Smooth muscle cell (in vitro differentiated cells): ENCODE measurements around the gene TEX26. TPM values are rescaled to one million over a fixed set of nuclear protein-coding genes. Genes with fewer than 3 reads are reported as not detected.
A peak's percentile ranks its signal among the peaks of the same experiment; 100 is the strongest.

Experiments
- DNase-seq: peaks from one replicate; lab custom pipeline; 2025; ENCODE audit not compliant: unreplicated experiment; lab: John Stamatoyannopoulos, UW
- H2AFZ ChIP-seq: fragments of 200-600 bp; sonication (generic); 2 replicates; pipeline ENCODE4 v1.6.0; 2016; ENCODE audit warnings: antibody characterized with exemption, low read depth, mild to moderate bottlenecking
- H3F3A ChIP-seq: fragments of 200-600 bp; sonication (generic); 2 replicates; pipeline ENCODE4 v1.6.0; 2017; ENCODE audit warnings: antibody characterized with exemption, low read depth
- H3K27ac ChIP-seq: fragments of 200-600 bp; sonication (generic); 2 replicates; pipeline ENCODE4 v1.5.1; 2016; ENCODE audit warnings: low read depth, mild to moderate bottlenecking
- H3K27me3 ChIP-seq: fragments of 200-600 bp; sonication (generic); 2 replicates; pipeline ENCODE4 v1.6.1; 2016; ENCODE audit warnings: low read depth, mild to moderate bottlenecking
- H3K36me3 ChIP-seq: fragments of 200-600 bp; sonication (generic); 2 replicates; pipeline ENCODE4 v1.5.1; 2016; ENCODE audit warnings: low read depth
- H3K4me1 ChIP-seq: fragments of 200-600 bp; sonication (generic); 2 replicates; pipeline ENCODE4 v1.5.1; 2016; ENCODE audit warnings: low read depth
- H3K4me2 ChIP-seq: fragments of 200-600 bp; sonication (generic); 2 replicates; pipeline ENCODE4 v1.6.0; 2016; ENCODE audit warnings: mild to moderate bottlenecking
- H3K4me3 ChIP-seq: fragments of 200-600 bp; sonication (generic); 2 replicates; pipeline ENCODE4 v1.5.1; 2016; ENCODE audit warnings: mild to moderate bottlenecking
- H3K79me2 ChIP-seq: fragments of 200-600 bp; sonication (generic); 2 replicates; pipeline ENCODE4 v1.6.0; 2016; ENCODE audit warnings: low read depth, mild to moderate bottlenecking
- H3K9ac ChIP-seq: fragments of 200-600 bp; sonication (generic); 2 replicates; pipeline ENCODE4 v1.6.0; 2016; ENCODE audit warnings: low read depth
- H3K9me3 ChIP-seq: fragments of 200-600 bp; sonication (generic); replicated peaks from 2 replicates; pipeline ENCODE4 v1.5.1; 2016; ENCODE audit warnings: low read depth
- H4K20me1 ChIP-seq: fragments of 200-600 bp; sonication (generic); 2 replicates; pipeline ENCODE4 v1.6.0; 2016; ENCODE audit warnings: low read depth
- WGBS: methylation state at CpG from one replicate; pipeline ENCODE4 v1.1.7; 2016; ENCODE audit warnings: low lambda C conversion rate; 5-methylcytosine and 5-hydroxymethylcytosine counted together
- polyA plus RNA-seq: library from polyadenylated mRNA; unstranded; fragments of >200 nt; fragmentation: Nextera tagmentation; extraction: Ambion mirVana; gene quantifications from 2 replicates; pipeline ENCODE4 v1.2.1, GENCODE V29; 2016
- total RNA-seq: library from RNA; depleted of rRNA; stranded (reverse); fragments of >200 nt; gene quantifications from 2 replicates; pipeline ENCODE4 v1.2.3, GENCODE V29; 2014
- TF ChIP-seq, protein P1 (sequence below): fragments of 200-600 bp; sonication (generic); IDR thresholded peaks from 2 replicates; pipeline ENCODE4 v1.5.1; 2017; ENCODE audit warnings: borderline replicate concordance, mild to moderate bottlenecking, antibody characterized with exemption; ENCODE audit not compliant: insufficient read depth, poor library complexity, severe bottlenecking

TEX26 gene
- total and polyA plus RNA-seq, 2 experiments from 2014 or later = 0.42 to 0.58 TPM

DNA sequence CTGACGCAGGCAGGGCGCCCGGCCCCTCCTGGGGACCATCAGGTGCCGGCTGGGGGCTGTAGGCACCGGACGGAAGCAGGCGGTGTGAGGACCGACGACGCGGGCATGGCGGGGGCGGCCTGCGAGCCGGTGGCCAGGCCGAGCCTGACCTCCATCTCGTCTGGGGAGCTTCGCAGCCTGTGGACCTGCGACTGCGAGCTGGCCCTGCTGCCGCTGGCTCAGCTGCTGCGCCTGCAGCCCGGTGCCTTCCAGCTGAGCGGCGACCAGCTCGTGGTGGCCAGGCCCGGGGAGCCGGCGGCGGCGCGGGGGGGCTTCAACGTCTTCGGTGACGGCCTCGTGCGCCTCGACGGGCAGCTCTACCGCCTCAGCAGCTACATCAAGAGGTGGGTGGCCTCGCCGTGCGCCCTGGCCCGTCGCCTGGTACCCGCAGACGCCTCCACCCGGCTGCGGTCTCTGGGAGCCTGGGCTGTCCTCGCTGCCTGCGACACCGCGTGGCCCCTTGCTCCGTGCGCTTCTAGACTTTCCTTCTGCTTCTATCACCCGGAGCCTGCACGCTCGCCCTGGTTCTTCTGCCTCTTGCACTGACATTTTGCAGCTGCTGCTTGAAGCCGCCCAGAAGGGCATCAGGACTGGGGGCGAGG lies 25.9 kb upstream of the TEX26 start:
- no peaks in the 10 kb centered on the region for H3K79me2 ChIP-seq
- no peaks in the 10 kb centered on the region for H3K9me3 ChIP-seq
- H3K27ac ChIP-seq = peak overlapping the region; percentile 16
- peaks cover 17% of the 10 kb centered on the region for H3K4me1 ChIP-seq
- H3K4me2 ChIP-seq = peak overlapping the region; percentile 62
- H3K27me3 ChIP-seq = no peaks in the 10 kb centered on the region
- DNase-seq = no peak
- TF ChIP-seq, protein P1, sequence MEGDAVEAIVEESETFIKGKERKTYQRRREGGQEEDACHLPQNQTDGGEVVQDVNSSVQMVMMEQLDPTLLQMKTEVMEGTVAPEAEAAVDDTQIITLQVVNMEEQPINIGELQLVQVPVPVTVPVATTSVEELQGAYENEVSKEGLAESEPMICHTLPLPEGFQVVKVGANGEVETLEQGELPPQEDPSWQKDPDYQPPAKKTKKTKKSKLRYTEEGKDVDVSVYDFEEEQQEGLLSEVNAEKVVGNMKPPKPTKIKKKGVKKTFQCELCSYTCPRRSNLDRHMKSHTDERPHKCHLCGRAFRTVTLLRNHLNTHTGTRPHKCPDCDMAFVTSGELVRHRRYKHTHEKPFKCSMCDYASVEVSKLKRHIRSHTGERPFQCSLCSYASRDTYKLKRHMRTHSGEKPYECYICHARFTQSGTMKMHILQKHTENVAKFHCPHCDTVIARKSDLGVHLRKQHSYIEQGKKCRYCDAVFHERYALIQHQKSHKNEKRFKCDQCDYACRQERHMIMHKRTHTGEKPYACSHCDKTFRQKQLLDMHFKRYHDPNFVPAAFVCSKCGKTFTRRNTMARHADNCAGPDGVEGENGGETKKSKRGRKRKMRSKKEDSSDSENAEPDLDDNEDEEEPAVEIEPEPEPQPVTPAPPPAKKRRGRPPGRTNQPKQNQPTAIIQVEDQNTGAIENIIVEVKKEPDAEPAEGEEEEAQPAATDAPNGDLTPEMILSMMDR = no peak
- peaks cover 20% of the 10 kb centered on the region for H3F3A ChIP-seq
- no peaks in the 10 kb centered on the region for H4K20me1 ChIP-seq
- no peaks in the 10 kb centered on the region for H3K36me3 ChIP-seq
- H3K4me3 ChIP-seq = no peak overlapping the region
- no peak overlapping the region for H3K9ac ChIP-seq
- 90% methylated on average over 55 of the region's 60 CpGs for WGBS
- H2AFZ ChIP-seq = no peak overlapping the region

GRCh38 chr13:30907121-30907861 lies 25.2 kb upstream of the TEX26 start:
- H2AFZ ChIP-seq = no peak overlapping the region
- peak; percentile 61 for DNase-seq
- WGBS = 15% methylated on average over 10 of the region's 10 CpGs

GRCh38 chr13:30908416-30908980 lies 24.0 kb upstream of the TEX26 start:
- DNase-seq = no peak
- WGBS = 12% methylated on average over 5 of the region's 5 CpGs
- H3K27ac ChIP-seq = peak overlapping the region; percentile 86
- H3K4me3 ChIP-seq = no peak overlapping the region
- no peaks in the 10 kb centered on the region for H3K36me3 ChIP-seq
- no peaks in the 10 kb centered on the region for H3K79me2 ChIP-seq
- H2AFZ ChIP-seq = peak overlapping the region; percentile 12
- H4K20me1 ChIP-seq = no peaks in the 10 kb centered on the region
- peak overlapping the region; percentile 62 for H3K4me2 ChIP-seq
- no peaks in the 10 kb centered on the region for H3K9me3 ChIP-seq
- TF ChIP-seq, protein P1 = no peak
- H3K4me1 ChIP-seq = peaks cover 17% of the 10 kb centered on the region
- H3K27me3 ChIP-seq = no peaks in the 10 kb centered on the region
- H3F3A ChIP-seq = peaks cover 20% of the 10 kb centered on the region
- no peak overlapping the region for H3K9ac ChIP-seq

More at GRCh38 chr13:30907121-30907861, 25.2 kb upstream of the TEX26 start:
- Histone ChIP-seq H3K4me3 (no peak overlapping the region), H3K4me1 (peaks cover 17% of the 10 kb centered on the region), H3K36me3 (no peaks in the 10 kb centered on the region), H3K4me2 (peak overlapping the region; percentile 62), H3K27me3 (no peaks in the 10 kb centered on the region), H3K27ac (peak overlapping the region; percentile 86), H3F3A (peaks cover 20% of the 10 kb centered on the region), H3K9ac (peak overlapping the region; percentile 2), H3K79me2 (no peaks in the 10 kb centered on the region), H4K20me1 (no peaks in the 10 kb centered on the region), H3K9me3 (no peaks in the 10 kb centered on the region)
- TF ChIP-seq, protein P1 = no peak
